Smooth muscle cell (in vitro differentiated cells): ENCODE results near the gene AIG1. TPM values are rescaled to one million over a fixed set of nuclear protein-coding genes. Genes with fewer than 3 reads are reported as not detected.

Source experiments
- DNase-seq: peaks from one replicate; lab custom pipeline; 2025; ENCODE audit not compliant: unreplicated experiment; lab: John Stamatoyannopoulos, UW
- H2AFZ ChIP-seq: fragments of 200-600 bp; sonication (generic); 2 replicates; pipeline ENCODE4 v1.6.0; 2016; ENCODE audit warnings: antibody characterized with exemption, low read depth, mild to moderate bottlenecking
- H3F3A ChIP-seq: fragments of 200-600 bp; sonication (generic); 2 replicates; pipeline ENCODE4 v1.6.0; 2017; ENCODE audit warnings: antibody characterized with exemption, low read depth
- H3K27ac ChIP-seq: fragments of 200-600 bp; sonication (generic); 2 replicates; pipeline ENCODE4 v1.5.1; 2016; ENCODE audit warnings: low read depth, mild to moderate bottlenecking
- H3K27me3 ChIP-seq: fragments of 200-600 bp; sonication (generic); 2 replicates; pipeline ENCODE4 v1.6.1; 2016; ENCODE audit warnings: low read depth, mild to moderate bottlenecking
- H3K36me3 ChIP-seq: fragments of 200-600 bp; sonication (generic); 2 replicates; pipeline ENCODE4 v1.5.1; 2016; ENCODE audit warnings: low read depth
- H3K4me1 ChIP-seq: fragments of 200-600 bp; sonication (generic); 2 replicates; pipeline ENCODE4 v1.5.1; 2016; ENCODE audit warnings: low read depth
- H3K4me2 ChIP-seq: fragments of 200-600 bp; sonication (generic); 2 replicates; pipeline ENCODE4 v1.6.0; 2016; ENCODE audit warnings: mild to moderate bottlenecking
- H3K4me3 ChIP-seq: fragments of 200-600 bp; sonication (generic); 2 replicates; pipeline ENCODE4 v1.5.1; 2016; ENCODE audit warnings: mild to moderate bottlenecking
- H3K79me2 ChIP-seq: fragments of 200-600 bp; sonication (generic); 2 replicates; pipeline ENCODE4 v1.6.0; 2016; ENCODE audit warnings: low read depth, mild to moderate bottlenecking
- H3K9ac ChIP-seq: fragments of 200-600 bp; sonication (generic); 2 replicates; pipeline ENCODE4 v1.6.0; 2016; ENCODE audit warnings: low read depth
- H3K9me3 ChIP-seq: fragments of 200-600 bp; sonication (generic); replicated peaks from 2 replicates; pipeline ENCODE4 v1.5.1; 2016; ENCODE audit warnings: low read depth
- H4K20me1 ChIP-seq: fragments of 200-600 bp; sonication (generic); 2 replicates; pipeline ENCODE4 v1.6.0; 2016; ENCODE audit warnings: low read depth
- whole genome bisulfite sequencing: methylation state at CpG from one replicate; pipeline ENCODE4 v1.1.7; 2016; ENCODE audit warnings: low lambda C conversion rate; 5-methylcytosine and 5-hydroxymethylcytosine counted together
- polyA plus RNA-seq: library from polyadenylated mRNA; unstranded; fragments of >200 nt; fragmentation: Nextera tagmentation; extraction: Ambion mirVana; gene quantifications from 2 replicates; pipeline ENCODE4 v1.2.1, GENCODE V29; 2016
- total RNA-seq: library from RNA; depleted of rRNA; stranded (reverse); fragments of >200 nt; gene quantifications from 2 replicates; pipeline ENCODE4 v1.2.3, GENCODE V29; 2014
- TF ChIP-seq, protein P1 (sequence below): fragments of 200-600 bp; sonication (generic); IDR thresholded peaks from 2 replicates; pipeline ENCODE4 v1.5.1; 2017; ENCODE audit warnings: borderline replicate concordance, mild to moderate bottlenecking, antibody characterized with exemption; ENCODE audit not compliant: insufficient read depth, poor library complexity, severe bottlenecking

AIG1 gene
- total and polyA plus RNA-seq, 2 experiments from 2014 or later, result 9.1 to 25.9 TPM

DNA sequence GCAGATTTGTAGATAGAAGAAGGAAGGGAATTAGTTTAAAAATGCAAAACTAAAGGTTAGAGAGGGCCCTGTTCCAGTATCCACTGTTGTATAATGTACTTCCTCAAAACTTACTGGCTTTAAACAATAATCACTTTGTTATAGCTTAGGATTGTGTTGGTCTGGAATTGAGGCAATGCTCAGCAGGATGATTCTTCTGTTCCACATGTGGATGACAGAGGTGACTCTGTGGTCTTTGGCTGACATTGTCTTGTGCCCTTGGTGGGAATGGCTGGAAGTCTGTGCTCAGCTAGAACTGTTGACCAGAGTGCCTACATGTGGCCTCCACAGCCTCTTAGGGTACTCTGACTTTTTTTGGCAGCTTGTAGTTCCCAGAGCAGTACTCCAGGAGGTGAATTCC is 143.4 kb downstream of the AIG1 start:
- Histone ChIP-seq H3K4me2 (no peak overlapping the region), H3K79me2 (no peaks in the 10 kb centered on the region), H3K36me3 (no peaks in the 10 kb centered on the region), H3K9ac (no peak overlapping the region), H4K20me1 (no peaks in the 10 kb centered on the region), H3F3A (no peaks in the 10 kb centered on the region), H3K27me3 (no peaks in the 10 kb centered on the region), H3K4me1 (no peaks in the 10 kb centered on the region), H3K9me3 (peaks cover 5% of the 10 kb centered on the region), H3K4me3 (no peak overlapping the region), H2AFZ (no peak overlapping the region), H3K27ac (no peak overlapping the region)
- TF ChIP-seq, protein P1, sequence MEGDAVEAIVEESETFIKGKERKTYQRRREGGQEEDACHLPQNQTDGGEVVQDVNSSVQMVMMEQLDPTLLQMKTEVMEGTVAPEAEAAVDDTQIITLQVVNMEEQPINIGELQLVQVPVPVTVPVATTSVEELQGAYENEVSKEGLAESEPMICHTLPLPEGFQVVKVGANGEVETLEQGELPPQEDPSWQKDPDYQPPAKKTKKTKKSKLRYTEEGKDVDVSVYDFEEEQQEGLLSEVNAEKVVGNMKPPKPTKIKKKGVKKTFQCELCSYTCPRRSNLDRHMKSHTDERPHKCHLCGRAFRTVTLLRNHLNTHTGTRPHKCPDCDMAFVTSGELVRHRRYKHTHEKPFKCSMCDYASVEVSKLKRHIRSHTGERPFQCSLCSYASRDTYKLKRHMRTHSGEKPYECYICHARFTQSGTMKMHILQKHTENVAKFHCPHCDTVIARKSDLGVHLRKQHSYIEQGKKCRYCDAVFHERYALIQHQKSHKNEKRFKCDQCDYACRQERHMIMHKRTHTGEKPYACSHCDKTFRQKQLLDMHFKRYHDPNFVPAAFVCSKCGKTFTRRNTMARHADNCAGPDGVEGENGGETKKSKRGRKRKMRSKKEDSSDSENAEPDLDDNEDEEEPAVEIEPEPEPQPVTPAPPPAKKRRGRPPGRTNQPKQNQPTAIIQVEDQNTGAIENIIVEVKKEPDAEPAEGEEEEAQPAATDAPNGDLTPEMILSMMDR, result no peak
- DNase-seq, result no peak

- Histone ChIP-seq H3K27me3 (no peaks in the 10 kb centered on the region), H3K9me3 (peaks cover 5% of the 10 kb centered on the region), H3K4me2 (no peak overlapping the region), H3K4me3 (no peak overlapping the region), H2AFZ (no peak overlapping the region), H4K20me1 (no peaks in the 10 kb centered on the region), H3F3A (no peaks in the 10 kb centered on the region), H3K36me3 (no peaks in the 10 kb centered on the region), H3K9ac (no peak overlapping the region), H3K27ac (no peak overlapping the region), H3K4me1 (no peaks in the 10 kb centered on the region), H3K79me2 (no peaks in the 10 kb centered on the region)
- no peak for DNase-seq
- TF ChIP-seq, protein P1, result no peak
- WGBS, result 87% methylated on average over 1 of the region's 1 CpG
Measured at GRCh38 chr6:143205131-143205535, 144.4 kb downstream of the AIG1 start.

DNA sequence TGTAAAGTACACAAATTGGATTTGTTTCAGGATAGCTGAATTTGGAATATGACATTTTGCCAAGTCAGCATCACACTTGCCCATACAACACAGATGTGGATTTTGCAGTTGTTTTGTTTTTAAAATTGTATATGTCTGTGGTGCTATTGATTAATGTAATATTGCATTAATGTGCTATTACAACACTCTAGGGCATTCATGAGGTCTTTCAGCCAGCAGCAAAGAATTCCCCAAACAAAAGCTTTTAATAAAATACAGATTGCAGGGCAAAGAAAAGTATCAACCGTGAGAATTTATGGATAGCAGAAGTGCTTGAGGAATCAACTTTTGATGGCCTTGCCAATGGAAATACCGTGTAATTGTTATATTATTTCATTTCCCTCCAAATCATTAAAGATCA is 144.9 kb downstream of the AIG1 start:
- Histone ChIP-seq H3K4me3 (no peak overlapping the region), H3K79me2 (no peaks in the 10 kb centered on the region), H3K27ac (no peak overlapping the region), H4K20me1 (no peaks in the 10 kb centered on the region), H3K9me3 (peaks cover 5% of the 10 kb centered on the region), H3K27me3 (no peaks in the 10 kb centered on the region), H3K4me2 (no peak overlapping the region), H3K36me3 (no peaks in the 10 kb centered on the region), H3K4me1 (no peaks in the 10 kb centered on the region), H3F3A (no peaks in the 10 kb centered on the region), H2AFZ (no peak overlapping the region), H3K9ac (no peak overlapping the region)
- TF ChIP-seq, protein P1, result no peak
- no peak for DNase-seq
- 91% methylated on average over 2 of the region's 2 CpGs for WGBS

- Histone ChIP-seq H3K9me3 (peaks cover 5% of the 10 kb centered on the region), H3K9ac (no peak overlapping the region), H3K27ac (no peak overlapping the region), H3K36me3 (no peaks in the 10 kb centered on the region), H2AFZ (no peak overlapping the region), H3K27me3 (no peaks in the 10 kb centered on the region), H3K4me1 (no peaks in the 10 kb centered on the region), H3K4me3 (no peak overlapping the region), H4K20me1 (no peaks in the 10 kb centered on the region), H3F3A (no peaks in the 10 kb centered on the region), H3K79me2 (no peaks in the 10 kb centered on the region), H3K4me2 (no peak overlapping the region)
- WGBS, result 90% methylated on average over 2 of the region's 2 CpGs
- no peak for DNase-seq
- TF ChIP-seq, protein P1, result no peak
Measured at GRCh38 chr6:143205991-143206390, 145.3 kb downstream of the AIG1 start.
